Transverse colon (tissue), 4 donors: ENCODE data around the gene SDSL. TPM values are rescaled to one million over a fixed set of nuclear protein-coding genes. Genes with fewer than 3 reads are reported as not detected.

Source experiments
- DNase-seq: peaks from one replicate; pipeline ENCODE4 v3.0.0-alpha.2; 2019
- H3K27ac ChIP-seq, 4 donors: fragments of 200-600 bp; sonication (generic); 2 replicates each; pipeline ENCODE4 v1.5.1; 2016 to 2018; ENCODE audit warnings: inconsistent platforms in 4 of 4
- H3K27me3 ChIP-seq: fragments of 200-600 bp; sonication (generic); 2 replicates; pipeline ENCODE4 v1.5.1; 2017; ENCODE audit warnings: inconsistent platforms
- H3K36me3 ChIP-seq, 4 donors: fragments of 200-600 bp; sonication (generic); 2 replicates each; pipeline ENCODE4 v1.5.1; 2017 to 2019; ENCODE audit warnings: inconsistent platforms in 4 of 4
- H3K4me1 ChIP-seq, 4 donors: fragments of 200-600 bp; sonication (generic); 2 replicates each; pipeline ENCODE4 v1.5.1; 2017 to 2020; ENCODE audit warnings: inconsistent platforms in 4 of 4
- H3K4me3 ChIP-seq, 4 donors: fragments of 200-600 bp; sonication (generic); 1 replicate in 1 of 4; 2 replicates in 3 of 4; pipeline versions ENCODE4 v1.5.1 to v1.6.1; 2017 to 2019; ENCODE audit warnings: inconsistent platforms in 4 of 4
- H3K9me3 ChIP-seq, 2 donors: fragments of 200-600 bp; sonication (generic); 2 replicates each; pipeline ENCODE4 v1.5.1; 2017 to 2019; ENCODE audit warnings: inconsistent platforms in 2 of 2
- EP300 ChIP-seq: sonication (generic); formaldehyde crosslinking; IDR thresholded peaks from one replicate; pipeline ENCODE4 v1.6.1; 2017; ENCODE audit warnings: antibody characterized with exemption, low read depth
- POLR2A ChIP-seq: fragments of 450-650 bp; IDR thresholded peaks from one replicate; pipeline ENCODE4 v1.6.1; 2016; ENCODE audit warnings: antibody characterized with exemption, mild to moderate bottlenecking, moderate library complexity
- POLR2AphosphoS5 ChIP-seq, 3 donors: sonication (generic); formaldehyde crosslinking; IDR thresholded peaks; one replicate each; pipeline ENCODE4 v1.6.1; 2016; ENCODE audit warnings: antibody characterized with exemption in 3 of 3
- WGBS, 2 donors: methylation state at CpG; one replicate each; pipeline ENCODE4 v1.1.5; 2018; ENCODE audit warnings: low coverage in 1 of 2; 5-methylcytosine and 5-hydroxymethylcytosine counted together
- in situ Hi-C, 4 donors: fragments of 200-750 bp; cut with MboI; loops; one replicate each; pipeline versions ENCODE4 v1.15.0 to v1.15.1; 2017; ENCODE audit warnings: low sequenced_read_pairs in 3 of 4, low pct_ligation_motif_present in 1 of 4, low pct_unique_long_range_greater_than_20kb in 1 of 4
- intact Hi-C: fragments of 100-400 bp; cut with DNase I; formaldehyde crosslinking; loops from one replicate; pipeline ENCODE4 v1.15.1; 2023; ENCODE audit warnings: low total_unique reads
- total RNA-seq, 4 donors: library from RNA; depleted of rRNA; stranded (reverse); fragments of >200 nt; gene quantifications; one replicate each; pipeline ENCODE4 v1.1.0, GENCODE V29; 2016
- TF ChIP-seq, protein P1 (sequence below), 5 experiments: fragments of 200-600 bp in 3 of 5; fragments of 450-650 bp in 2 of 5; sonication (generic) in 3 of 5; IDR thresholded peaks; 1 replicate in 2 of 5; 2 replicates in 3 of 5; pipeline ENCODE4 v1.5.1; 2016 to 2017; ENCODE audit warnings: antibody characterized with exemption in 5 of 5, inconsistent platforms in 3 of 5, mild to moderate bottlenecking in 2 of 5, moderate library complexity in 1 of 5

Gene SDSL
- total RNA-seq, 4 donors from 2014 or later, result 7.4 to 16.8 (median 13.1) TPM

DNA sequence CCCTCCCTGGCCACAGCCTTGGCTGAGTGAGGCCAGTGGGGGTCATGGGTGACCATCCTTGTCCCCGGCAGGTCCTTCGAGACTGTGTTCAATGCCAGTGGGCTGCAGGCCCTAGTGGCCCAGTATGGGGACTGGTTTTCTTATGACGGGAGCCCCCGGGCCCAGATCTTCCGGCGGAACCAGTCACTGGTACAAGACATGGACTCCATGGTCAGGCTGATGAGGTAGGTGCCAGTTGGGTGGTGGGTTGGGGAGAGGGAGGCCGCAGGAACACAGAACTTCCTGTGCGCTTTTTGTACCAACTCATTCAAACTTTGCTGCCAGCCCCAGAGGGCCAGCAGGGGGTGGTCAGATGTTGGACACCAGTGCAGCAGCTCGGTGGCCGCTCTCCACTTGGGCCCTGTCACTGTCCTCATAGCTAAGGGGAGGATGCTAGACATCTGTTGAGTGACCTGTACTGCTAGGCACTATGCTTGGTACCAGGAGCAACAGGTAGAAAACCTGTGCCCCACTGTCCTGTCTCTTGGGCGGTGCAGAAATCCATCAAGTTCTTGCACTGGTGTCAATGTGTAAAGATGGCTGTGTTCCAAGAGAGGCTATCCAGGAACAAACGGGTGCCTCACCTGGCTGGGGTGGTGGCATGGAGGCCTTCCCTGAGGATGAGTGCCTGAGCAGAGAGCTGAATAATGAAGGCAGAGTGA is 35.2 kb upstream of the SDSL start:
- no peaks in the 10 kb centered on the region for H3K27me3 ChIP-seq
- H3K36me3 ChIP-seq, result peaks cover 0 to 3% (median 0%) of the 10 kb centered on the region in 4 donors
- no peaks in the 10 kb centered on the region for H3K9me3 ChIP-seq
- in situ Hi-C loops (no loop called here), intact Hi-C loops (no loop called here)
- WGBS, 2 donors, result 98% methylated on average over 12 of the region's 12 CpGs; no CpG with 5 or more reads in 1 of the 2 donors
- H3K4me1 ChIP-seq, result no peaks in the 10 kb centered on the region
- no peak overlapping the region for H3K27ac ChIP-seq
- DNase-seq, result no peak
- H3K4me3 ChIP-seq, result no peak overlapping the region
- TF ChIP-seq EP300 (no peak), POLR2AphosphoS5 (IDR thresholded peaks at IDR 0.05) (no peak), POLR2A (no peak)
- TF ChIP-seq, protein P1, sequence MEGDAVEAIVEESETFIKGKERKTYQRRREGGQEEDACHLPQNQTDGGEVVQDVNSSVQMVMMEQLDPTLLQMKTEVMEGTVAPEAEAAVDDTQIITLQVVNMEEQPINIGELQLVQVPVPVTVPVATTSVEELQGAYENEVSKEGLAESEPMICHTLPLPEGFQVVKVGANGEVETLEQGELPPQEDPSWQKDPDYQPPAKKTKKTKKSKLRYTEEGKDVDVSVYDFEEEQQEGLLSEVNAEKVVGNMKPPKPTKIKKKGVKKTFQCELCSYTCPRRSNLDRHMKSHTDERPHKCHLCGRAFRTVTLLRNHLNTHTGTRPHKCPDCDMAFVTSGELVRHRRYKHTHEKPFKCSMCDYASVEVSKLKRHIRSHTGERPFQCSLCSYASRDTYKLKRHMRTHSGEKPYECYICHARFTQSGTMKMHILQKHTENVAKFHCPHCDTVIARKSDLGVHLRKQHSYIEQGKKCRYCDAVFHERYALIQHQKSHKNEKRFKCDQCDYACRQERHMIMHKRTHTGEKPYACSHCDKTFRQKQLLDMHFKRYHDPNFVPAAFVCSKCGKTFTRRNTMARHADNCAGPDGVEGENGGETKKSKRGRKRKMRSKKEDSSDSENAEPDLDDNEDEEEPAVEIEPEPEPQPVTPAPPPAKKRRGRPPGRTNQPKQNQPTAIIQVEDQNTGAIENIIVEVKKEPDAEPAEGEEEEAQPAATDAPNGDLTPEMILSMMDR (IDR thresholded peaks at IDR 0.05), result no peak

DNA sequence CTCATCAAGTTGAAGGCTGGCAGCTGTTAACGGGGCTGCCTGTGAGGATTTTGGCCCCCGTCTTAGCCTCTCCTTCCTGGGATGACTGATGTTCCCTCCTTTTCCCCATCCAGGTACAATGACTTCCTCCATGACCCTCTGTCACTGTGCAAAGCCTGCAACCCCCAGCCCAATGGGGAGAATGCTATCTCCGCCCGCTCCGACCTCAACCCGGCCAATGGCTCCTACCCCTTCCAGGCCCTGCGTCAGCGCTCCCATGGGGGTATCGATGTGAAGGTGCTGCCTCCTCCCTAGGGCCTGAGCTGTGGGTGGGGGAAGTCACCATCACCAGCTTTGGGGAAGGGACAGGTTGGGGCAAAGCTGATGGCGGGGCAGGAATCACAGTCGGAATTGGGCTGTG is 34.5 kb upstream of the SDSL start:
- in situ Hi-C loops, result no loop called here
- WGBS, 2 donors, result 92 to 97% methylated on average over 2 to 11 of the region's 11 CpGs

DNA sequence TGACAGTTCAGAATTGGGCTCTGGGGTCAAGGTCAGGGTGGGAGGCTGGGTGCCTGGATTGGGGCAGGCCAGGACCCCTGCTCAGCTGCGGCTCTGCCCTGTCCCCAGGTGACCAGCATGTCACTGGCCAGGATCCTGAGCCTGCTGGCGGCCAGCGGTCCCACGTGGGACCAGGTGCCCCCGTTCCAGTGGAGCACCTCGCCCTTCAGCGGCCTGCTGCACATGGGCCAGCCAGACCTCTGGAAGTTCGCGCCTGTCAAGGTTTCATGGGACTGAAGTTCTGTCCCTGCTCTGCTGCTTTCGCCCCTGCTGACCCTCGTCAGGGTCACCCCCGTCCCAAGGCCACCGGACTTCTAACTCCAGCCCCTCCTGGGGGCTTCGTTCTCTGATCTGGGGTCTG is 33.8 kb upstream of the SDSL start:
- Histone ChIP-seq H3K4me1 (no peaks in the 10 kb centered on the region), H3K9me3 (no peaks in the 10 kb centered on the region), H3K4me3 (no peak overlapping the region), H3K27ac (no peak overlapping the region), H3K27me3 (no peaks in the 10 kb centered on the region), H3K36me3 (peaks cover 0 to 3% (median 0%) of the 10 kb centered on the region in 4 donors)
- DNase-seq, result no peak
- WGBS, 2 donors, result 94% methylated on average over 12 of the region's 14 CpGs; no CpG with 5 or more reads in 1 of the 2 donors
- intact Hi-C loops (no loop called here), in situ Hi-C loops (no loop called here)
- TF ChIP-seq POLR2A (no peak), POLR2AphosphoS5 (IDR thresholded peaks at IDR 0.05) (no peak), EP300 (no peak)
- TF ChIP-seq, protein P1 (IDR thresholded peaks at IDR 0.05), result no peak

More for the DNA sequence above, 34.5 kb upstream of the SDSL start:
- no peak overlapping the region for H3K27ac ChIP-seq
- intact Hi-C loops, result no loop called here
- no peak for DNase-seq
- no peak overlapping the region for H3K4me3 ChIP-seq
- no peaks in the 10 kb centered on the region for H3K4me1 ChIP-seq
- H3K36me3 ChIP-seq, result peaks cover 0 to 3% (median 0%) of the 10 kb centered on the region in 4 donors
- no peaks in the 10 kb centered on the region for H3K9me3 ChIP-seq
- TF ChIP-seq, protein P1 (IDR thresholded peaks at IDR 0.05), result no peak
- no peak for TF ChIP-seq EP300
- TF ChIP-seq POLR2A, result no peak
- no peak for TF ChIP-seq POLR2AphosphoS5 (IDR thresholded peaks at IDR 0.05)
- no peaks in the 10 kb centered on the region for H3K27me3 ChIP-seq

DNA sequence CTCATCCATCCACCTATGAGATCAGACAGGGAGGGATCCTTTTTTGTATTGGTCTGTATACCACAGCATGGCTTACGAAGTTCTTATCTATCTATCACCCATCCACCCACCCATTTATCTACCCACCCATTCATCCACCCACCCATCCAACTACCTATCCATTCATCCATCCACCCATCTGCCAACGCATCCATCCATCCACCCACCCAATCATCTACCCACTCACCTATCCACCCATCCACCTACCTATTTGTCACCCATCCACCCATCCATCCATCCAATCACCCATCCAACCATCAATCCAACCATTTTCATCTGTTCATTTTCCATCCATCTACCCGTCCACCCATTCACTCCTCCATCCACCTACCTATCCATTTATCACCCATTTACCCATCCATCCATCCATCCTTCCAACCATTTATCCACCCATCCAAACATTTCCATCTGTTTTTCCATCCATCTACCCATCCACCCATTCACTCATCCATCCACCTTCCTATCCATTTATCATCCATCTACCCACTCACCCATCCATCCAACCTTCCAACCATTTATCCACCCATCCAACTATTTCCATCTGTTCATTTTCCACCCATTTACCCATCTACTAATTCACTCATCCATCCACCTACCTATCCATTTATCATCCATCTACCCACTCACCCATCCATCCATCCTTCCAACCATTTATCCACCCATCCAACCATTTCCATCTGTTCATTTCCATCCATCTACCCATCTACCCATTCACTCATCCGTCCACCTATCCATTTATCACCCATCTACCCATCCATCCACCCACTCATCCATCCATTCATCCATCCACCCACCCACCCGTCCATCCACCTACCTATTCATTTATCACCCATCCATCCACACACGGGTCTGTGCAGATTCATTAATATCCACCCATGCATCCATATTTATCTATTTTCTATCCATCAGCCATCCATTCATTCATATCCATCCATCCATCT is 31.8 kb upstream of the SDSL start:
- DNase-seq, result no peak
- Histone ChIP-seq H3K27ac (no peak overlapping the region), H3K36me3 (no peaks in the 10 kb centered on the region), H3K9me3 (no peaks in the 10 kb centered on the region), H3K4me3 (no peak overlapping the region), H3K27me3 (no peaks in the 10 kb centered on the region), H3K4me1 (no peaks in the 10 kb centered on the region)
- TF ChIP-seq, protein P1 (IDR thresholded peaks at IDR 0.05), result no peak
- no peak for TF ChIP-seq POLR2A
- no peak for TF ChIP-seq POLR2AphosphoS5 (IDR thresholded peaks at IDR 0.05)
- TF ChIP-seq EP300, result no peak
- 88 to 91% methylated on average over 5 to 6 of the region's 6 CpGs for WGBS, 2 donors
- intact Hi-C loops, result no loop called here
- in situ Hi-C loops, result no loop called here
